ENCODE data around the gene RIN3. TPM values are rescaled to one million over a fixed set of nuclear protein-coding genes. Genes with fewer than 3 reads are reported as not detected.
"Not testable (repeated sequence)": the region's sequence is repeated elsewhere in the genome, so short reads cannot be mapped to it uniquely, and the experiment has no call there.

RIN3 gene
- total and polyA plus RNA-seq, 10 donors, result 17.2 to 117 (median 75.7) TPM

GRCh38 chr14:92638904-92639303, 125.3 kb downstream of the RIN3 start:
- WGBS, 5 donors, result 68 to 88% (median 81%) methylated on average over 3 to 7 of the region's 7 CpGs
- peak; percentile 61 for DNase-seq
- Histone ChIP-seq H3K27ac (peak overlapping the region in 1 of 8 donors; percentile 7), H3K27me3 (replicated peaks in 1 of 7) (no peaks in the 10 kb centered on the region), H3K9me3 (no peaks in the 10 kb centered on the region), H3K36me3 (peaks cover 0 to 59% (median 13%) of the 10 kb centered on the region in 6 donors), H3K4me1 (peaks cover 0 to 50% (median 11%) of the 10 kb centered on the region in 6 donors), H3K4me3 (no peak overlapping the region)
- peak in 1 of 3 donors; percentile 51 for TF ChIP-seq POLR2AphosphoS5 (IDR thresholded peaks at IDR 0.05)
- no peak for TF ChIP-seq POLR2A (IDR thresholded peaks at IDR 0.05)
- no peak for TF ChIP-seq CTCF (IDR thresholded peaks at IDR 0.05 in 8 of 11, conservative IDR thresholded peaks at IDR 0.05 in 3 of 11)
- intact Hi-C loops (cut with DNase I; ENCODE audit: low total_unique reads), result no loop called here

- H3K27ac ChIP-seq, result peak overlapping the region in 1 of 8 donors; percentile 7
- peaks cover 0 to 50% (median 10%) of the 10 kb centered on the region in 6 donors for H3K4me1 ChIP-seq
- H3K27me3 ChIP-seq (replicated peaks in 1 of 7); intact Hi-C loops (cut with DNase I; ENCODE audit: low total_unique reads); H3K9me3 ChIP-seq; H3K4me3 ChIP-seq: not testable (repeated sequence)
- H3K36me3 ChIP-seq, result peaks cover 0 to 66% (median 13%) of the 10 kb centered on the region in 6 donors
- peak; percentile 47 for DNase-seq
- WGBS, 5 donors, result 91 to 94% (median 94%) methylated on average over 21 to 23 of the region's 23 CpGs
Observed at GRCh38 chr14:92639472-92640117, 126.0 kb downstream of the RIN3 start.

- H3K4me1 ChIP-seq, result peaks cover 0 to 52% (median 18%) of the 10 kb centered on the region in 6 donors
- H3K9me3 ChIP-seq, result peaks cover 0 to 10% (median 7%) of the 10 kb centered on the region in 8 donors
- no peak for TF ChIP-seq CTCF (IDR thresholded peaks at IDR 0.05 in 8 of 11, conservative IDR thresholded peaks at IDR 0.05 in 3 of 11)
- peak in 1 of 3 donors; percentile 38 for TF ChIP-seq POLR2AphosphoS5 (IDR thresholded peaks at IDR 0.05)
- TF ChIP-seq POLR2A (IDR thresholded peaks at IDR 0.05), result no peak
- H3K4me3 ChIP-seq, result no peak overlapping the region
- DNase-seq, result peak; percentile 65
- intact Hi-C loops (cut with DNase I; ENCODE audit: low total_unique reads), result no loop called here
- WGBS, 5 donors, result 85 to 98% (median 92%) methylated on average over 8 to 10 of the region's 10 CpGs
- H3K36me3 ChIP-seq, result peaks cover 0 to 76% (median 18%) of the 10 kb centered on the region in 6 donors
- peak overlapping the region in 1 of 8 donors; percentile 11 for H3K27ac ChIP-seq
- no peaks in the 10 kb centered on the region for H3K27me3 ChIP-seq (replicated peaks in 1 of 7)
Observed at GRCh38 chr14:92641306-92641705, 127.7 kb downstream of the RIN3 start.

- Histone ChIP-seq H3K4me1 (peaks cover 8 to 59% (median 47%) of the 10 kb centered on the region in 6 donors), H3K27me3 (replicated peaks in 1 of 7) (no peaks in the 10 kb centered on the region), H3K36me3 (peaks cover 0 to 64% (median 18%) of the 10 kb centered on the region in 6 donors), H3K9me3 (peaks cover 0 to 10% (median 7%) of the 10 kb centered on the region in 8 donors), H3K27ac (peak overlapping the region in 4 of 8 donors; percentile 91 to 96 (median 94)), H3K4me3 (no peak overlapping the region)
- intact Hi-C loops (cut with DNase I; ENCODE audit: low total_unique reads), result no loop called here
- peak; percentile 31 for DNase-seq
- WGBS, 5 donors, result 61 to 79% (median 69%) methylated on average over 9 of the region's 9 CpGs
- no peak for TF ChIP-seq POLR2A (IDR thresholded peaks at IDR 0.05)
- TF ChIP-seq POLR2AphosphoS5 (IDR thresholded peaks at IDR 0.05), result peak in 1 of 3 donors; percentile 23
- TF ChIP-seq CTCF (IDR thresholded peaks at IDR 0.05 in 8 of 11, conservative IDR thresholded peaks at IDR 0.05 in 3 of 11), result no peak
Observed at GRCh38 chr14:92644171-92644969, 130.8 kb downstream of the RIN3 start.

Measured in spleen (tissue), 11 donors.